Measurements from ENCODE around the gene ASAP3. TPM values are rescaled to one million over a fixed set of nuclear protein-coding genes. Genes with fewer than 3 reads are reported as not detected.

The ASAP3 gene
- total RNA-seq, 1 donor from 2014 or later = 31.1 TPM

DNA sequence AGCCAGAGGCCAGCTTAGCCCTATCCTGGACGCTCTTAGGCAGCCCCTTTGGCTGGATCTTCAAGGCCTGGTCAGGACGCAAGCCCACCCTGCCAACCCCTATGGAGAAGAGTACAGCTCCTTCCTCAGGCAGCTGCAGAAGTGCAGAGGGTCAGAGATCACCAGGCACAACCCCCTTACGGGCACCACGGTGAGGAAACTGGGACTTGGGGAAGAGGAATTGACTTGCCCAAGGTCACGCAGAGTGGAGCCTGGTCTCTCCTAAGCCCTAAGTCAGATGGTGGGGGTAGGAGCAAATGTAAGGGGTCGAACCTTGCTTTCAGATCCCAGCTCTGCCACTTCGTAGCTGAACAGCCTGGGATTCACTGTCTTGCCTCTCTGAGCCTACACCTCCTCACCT is 43.4 kb upstream of the ASAP3 start:
- Mint-ChIP-seq H3K27ac (ENCODE audit: unreplicated experiment) (no peak overlapping the region), H3K9me3 (ENCODE audit: unreplicated experiment) (no peaks in the 10 kb centered on the region), H3K36me3 (ENCODE audit: unreplicated experiment) (no peaks in the 10 kb centered on the region), H3K4me1 (ENCODE audit: unreplicated experiment) (peaks cover 51% of the 10 kb centered on the region), H3K4me3 (ENCODE audit: unreplicated experiment) (no peak overlapping the region), H3K27me3 (ENCODE audit: unreplicated experiment) (no peaks in the 10 kb centered on the region)
- DNase-seq (ENCODE audit: extremely low spot score, unreplicated experiment) = no peak
- TF ChIP-seq, protein P1, sequence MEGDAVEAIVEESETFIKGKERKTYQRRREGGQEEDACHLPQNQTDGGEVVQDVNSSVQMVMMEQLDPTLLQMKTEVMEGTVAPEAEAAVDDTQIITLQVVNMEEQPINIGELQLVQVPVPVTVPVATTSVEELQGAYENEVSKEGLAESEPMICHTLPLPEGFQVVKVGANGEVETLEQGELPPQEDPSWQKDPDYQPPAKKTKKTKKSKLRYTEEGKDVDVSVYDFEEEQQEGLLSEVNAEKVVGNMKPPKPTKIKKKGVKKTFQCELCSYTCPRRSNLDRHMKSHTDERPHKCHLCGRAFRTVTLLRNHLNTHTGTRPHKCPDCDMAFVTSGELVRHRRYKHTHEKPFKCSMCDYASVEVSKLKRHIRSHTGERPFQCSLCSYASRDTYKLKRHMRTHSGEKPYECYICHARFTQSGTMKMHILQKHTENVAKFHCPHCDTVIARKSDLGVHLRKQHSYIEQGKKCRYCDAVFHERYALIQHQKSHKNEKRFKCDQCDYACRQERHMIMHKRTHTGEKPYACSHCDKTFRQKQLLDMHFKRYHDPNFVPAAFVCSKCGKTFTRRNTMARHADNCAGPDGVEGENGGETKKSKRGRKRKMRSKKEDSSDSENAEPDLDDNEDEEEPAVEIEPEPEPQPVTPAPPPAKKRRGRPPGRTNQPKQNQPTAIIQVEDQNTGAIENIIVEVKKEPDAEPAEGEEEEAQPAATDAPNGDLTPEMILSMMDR (IDR thresholded peaks at IDR 0.05) = no peak

DNA sequence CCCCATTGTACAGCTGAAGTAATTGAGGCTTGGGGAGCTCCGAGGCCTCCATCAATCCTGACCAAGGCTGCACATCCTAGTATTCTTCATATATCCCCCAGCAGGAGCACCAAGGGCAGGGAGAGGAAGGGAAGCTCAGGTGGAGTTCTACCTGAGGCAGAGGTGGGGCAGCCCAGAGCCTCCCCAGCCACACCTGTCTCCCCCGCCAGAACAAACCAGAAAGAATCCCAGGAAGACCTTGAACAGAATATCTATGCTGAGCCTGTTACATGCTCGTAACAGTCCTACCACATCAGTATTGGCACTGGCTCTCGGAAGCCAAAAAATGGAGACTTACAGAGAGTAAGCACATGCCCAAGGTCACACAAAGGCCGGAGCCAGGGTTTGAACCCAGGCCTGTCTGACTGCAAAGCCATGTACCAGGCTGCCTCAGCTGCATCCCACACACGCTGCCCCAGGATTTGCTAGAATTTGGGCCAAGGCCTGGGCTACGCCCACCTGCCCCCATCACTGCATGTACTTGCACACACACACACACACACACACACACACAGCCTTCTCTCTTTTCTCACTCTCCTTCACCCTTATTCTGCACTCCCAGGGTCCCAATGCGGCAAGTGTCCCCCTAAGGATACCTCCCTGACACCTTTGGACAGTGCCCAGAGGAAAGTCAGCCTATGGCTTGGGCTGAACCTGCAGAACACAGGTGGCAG is 42.5 kb upstream of the ASAP3 start:
- DNase-seq (ENCODE audit: extremely low spot score, unreplicated experiment) = no peak

DNA sequence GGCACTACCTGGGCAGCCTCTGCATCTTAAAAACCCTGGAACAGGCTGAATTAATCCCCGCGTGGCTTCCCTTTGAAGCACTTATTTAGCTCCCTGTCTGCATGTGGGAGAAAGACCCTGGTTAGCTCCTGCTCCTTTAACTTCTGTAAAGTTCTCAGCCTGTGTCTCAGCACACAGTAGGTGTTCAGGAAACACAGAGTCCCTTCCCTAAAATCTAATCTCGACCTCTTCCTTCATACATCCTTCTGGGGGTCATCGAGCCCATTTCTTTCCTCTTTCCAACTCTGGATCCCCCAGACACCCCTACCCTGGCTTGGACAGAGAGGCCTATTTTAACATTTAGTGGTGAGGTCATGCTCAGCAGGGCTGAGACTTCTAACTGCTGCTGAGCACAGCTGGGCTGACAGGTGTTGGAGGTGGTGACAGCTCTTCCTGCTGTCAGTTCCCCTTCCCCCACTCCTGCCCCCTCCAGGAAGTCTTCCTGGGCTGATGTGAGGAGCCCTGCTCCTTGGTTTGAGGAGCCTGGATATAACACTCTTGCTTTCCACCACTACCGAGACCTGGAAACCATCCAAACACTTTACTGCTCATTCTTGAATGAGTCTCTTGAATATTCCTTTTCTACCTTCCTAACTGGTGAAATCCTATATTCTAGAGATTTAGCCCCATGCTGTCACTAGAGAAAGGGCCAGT is 41.7 kb upstream of the ASAP3 start:
- Mint-ChIP-seq H3K27me3 (ENCODE audit: unreplicated experiment) (no peaks in the 10 kb centered on the region), H3K27ac (ENCODE audit: unreplicated experiment) (peak overlapping the region; percentile 36), H3K4me3 (ENCODE audit: unreplicated experiment) (no peak overlapping the region), H3K36me3 (ENCODE audit: unreplicated experiment) (no peaks in the 10 kb centered on the region), H3K4me1 (ENCODE audit: unreplicated experiment) (peaks cover 43% of the 10 kb centered on the region), H3K9me3 (ENCODE audit: unreplicated experiment) (no peaks in the 10 kb centered on the region)
- TF ChIP-seq, protein P1 (IDR thresholded peaks at IDR 0.05) = no peak
- no peak for DNase-seq (ENCODE audit: extremely low spot score, unreplicated experiment)

More for the DNA sequence above, 42.5 kb upstream of the ASAP3 start:
- H3K4me1 Mint-ChIP-seq (ENCODE audit: unreplicated experiment) = peaks cover 47% of the 10 kb centered on the region
- TF ChIP-seq, protein P1 (IDR thresholded peaks at IDR 0.05) = no peak
- H3K27me3 Mint-ChIP-seq (ENCODE audit: unreplicated experiment) = no peaks in the 10 kb centered on the region
- H3K4me3 Mint-ChIP-seq (ENCODE audit: unreplicated experiment) = no peak overlapping the region
- H3K36me3 Mint-ChIP-seq (ENCODE audit: unreplicated experiment) = no peaks in the 10 kb centered on the region
- H3K9me3 Mint-ChIP-seq (ENCODE audit: unreplicated experiment) = no peaks in the 10 kb centered on the region
- no peak overlapping the region for H3K27ac Mint-ChIP-seq (ENCODE audit: unreplicated experiment)

DNA sequence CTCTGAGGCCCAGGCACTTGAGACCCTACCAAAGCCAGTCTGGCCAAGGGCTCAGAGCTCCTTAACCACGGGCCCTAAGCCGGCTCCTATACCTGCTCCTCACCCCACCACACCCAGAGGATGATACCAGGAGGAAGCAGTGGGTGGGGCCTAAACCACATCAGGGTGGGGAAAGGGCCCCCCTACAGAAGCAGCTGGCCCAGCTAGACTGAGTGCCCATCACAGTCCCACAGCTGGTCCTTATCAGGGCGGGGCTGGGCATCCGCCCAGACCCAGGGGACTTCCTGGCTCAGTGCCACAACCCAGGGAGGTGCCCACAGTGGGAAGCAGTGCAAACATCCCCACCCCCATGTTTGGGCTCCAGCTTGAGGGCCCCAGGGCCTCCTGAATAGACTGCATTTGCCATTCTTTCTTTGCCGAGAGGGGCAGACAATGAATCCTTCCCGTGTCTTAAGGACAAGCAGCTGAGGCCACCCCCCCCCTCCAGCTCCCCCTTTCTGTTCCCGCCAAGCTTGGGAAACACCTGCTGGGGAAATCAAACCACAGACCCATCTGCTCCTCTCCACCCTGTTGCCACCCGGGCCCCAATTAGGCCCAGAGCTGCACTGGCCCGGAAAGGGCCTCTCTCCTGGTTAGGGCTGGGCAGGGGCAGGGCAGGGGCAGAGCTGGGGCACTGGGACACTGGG is 40.9 kb upstream of the ASAP3 start:
- Mint-ChIP-seq H3K27ac (ENCODE audit: unreplicated experiment) (no peak overlapping the region), H3K27me3 (ENCODE audit: unreplicated experiment) (no peaks in the 10 kb centered on the region), H3K36me3 (ENCODE audit: unreplicated experiment) (no peaks in the 10 kb centered on the region), H3K4me3 (ENCODE audit: unreplicated experiment) (no peak overlapping the region), H3K9me3 (ENCODE audit: unreplicated experiment) (no peaks in the 10 kb centered on the region), H3K4me1 (ENCODE audit: unreplicated experiment) (peaks cover 39% of the 10 kb centered on the region)
- DNase-seq (ENCODE audit: extremely low spot score, unreplicated experiment) = no peak
- TF ChIP-seq, protein P1 (IDR thresholded peaks at IDR 0.05) = no peak

DNA sequence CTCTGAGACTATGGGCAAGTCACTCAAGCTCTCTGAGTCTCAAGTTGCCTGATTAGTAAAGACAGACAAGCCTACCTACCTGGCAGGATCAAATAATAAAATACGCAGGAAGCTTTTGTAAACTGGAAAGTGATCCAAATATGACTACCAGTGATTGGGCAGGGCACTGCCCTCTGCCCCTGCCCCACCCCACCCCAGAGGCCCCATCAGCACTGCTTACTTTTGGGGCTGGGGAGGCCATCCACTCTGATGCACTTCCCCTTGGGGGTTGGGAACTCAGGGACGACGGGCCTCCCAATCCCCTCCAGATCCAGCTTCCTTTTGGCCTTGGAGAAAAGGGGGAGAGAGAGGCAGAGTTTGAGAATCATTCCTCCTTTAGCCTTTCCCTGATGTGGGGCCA is 40.2 kb upstream of the ASAP3 start:
- no peaks in the 10 kb centered on the region for H3K9me3 Mint-ChIP-seq (ENCODE audit: unreplicated experiment)
- H3K4me1 Mint-ChIP-seq (ENCODE audit: unreplicated experiment) = peaks cover 33% of the 10 kb centered on the region
- no peak overlapping the region for H3K4me3 Mint-ChIP-seq (ENCODE audit: unreplicated experiment)
- TF ChIP-seq, protein P1 (IDR thresholded peaks at IDR 0.05) = no peak
- DNase-seq (ENCODE audit: extremely low spot score, unreplicated experiment) = no peak
- H3K36me3 Mint-ChIP-seq (ENCODE audit: unreplicated experiment) = no peaks in the 10 kb centered on the region
- no peaks in the 10 kb centered on the region for H3K27me3 Mint-ChIP-seq (ENCODE audit: unreplicated experiment)
- no peak overlapping the region for H3K27ac Mint-ChIP-seq (ENCODE audit: unreplicated experiment)
